ENCODE results near the gene TNF. TPM values are rescaled to one million over a fixed set of nuclear protein-coding genes. Genes with fewer than 3 reads are reported as not detected.

The TNF gene
- polyA plus RNA-seq, 1 experiment = not detected

DNA sequence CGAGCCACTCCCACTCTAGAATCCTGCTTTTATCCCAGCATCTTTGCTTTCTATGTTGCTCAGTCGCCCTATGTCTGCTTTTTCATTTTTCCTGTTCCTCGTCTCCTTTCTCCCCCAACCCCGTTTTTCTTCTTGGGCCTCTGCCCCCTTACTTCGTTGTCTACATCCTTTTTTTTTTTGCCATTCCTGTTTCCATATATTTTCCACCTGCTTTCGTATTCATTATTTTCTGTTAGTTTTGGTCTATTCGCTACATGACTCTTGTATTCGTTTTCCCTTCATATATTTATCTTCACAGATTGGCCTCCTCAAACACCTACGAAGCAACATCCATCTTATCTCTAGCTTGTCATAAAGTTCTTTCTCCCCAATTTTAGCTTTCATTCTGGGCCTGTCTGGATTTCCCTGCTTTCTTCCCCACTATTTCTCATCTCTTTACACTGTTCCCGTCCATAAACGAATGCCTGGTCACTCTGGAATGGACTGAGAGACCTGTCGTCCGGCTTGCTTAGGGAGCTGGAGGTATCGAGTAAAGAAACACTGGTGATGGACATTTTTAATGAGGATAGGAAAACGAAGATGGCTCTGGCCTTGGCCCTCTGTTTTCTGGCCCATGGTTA is 46.1 kb downstream of the TNF start:
- DNase-seq (ENCODE audit: low read depth, low spot score) = no peak
- POLR2A ChIA-PET = interaction anchor here (0.6 to 2.5 kb wide), 7 partner anchors 14 to 206 kb away, joined by 3 to 13 read pairs (median 3); partner anchors contain the start of genes ABHD16A, BAG6, GPANK1 and HSPA1B
- H3K4me3 ChIP-seq (ENCODE audit: low read depth, low read length) = peak overlapping the region; percentile 95

DNA sequence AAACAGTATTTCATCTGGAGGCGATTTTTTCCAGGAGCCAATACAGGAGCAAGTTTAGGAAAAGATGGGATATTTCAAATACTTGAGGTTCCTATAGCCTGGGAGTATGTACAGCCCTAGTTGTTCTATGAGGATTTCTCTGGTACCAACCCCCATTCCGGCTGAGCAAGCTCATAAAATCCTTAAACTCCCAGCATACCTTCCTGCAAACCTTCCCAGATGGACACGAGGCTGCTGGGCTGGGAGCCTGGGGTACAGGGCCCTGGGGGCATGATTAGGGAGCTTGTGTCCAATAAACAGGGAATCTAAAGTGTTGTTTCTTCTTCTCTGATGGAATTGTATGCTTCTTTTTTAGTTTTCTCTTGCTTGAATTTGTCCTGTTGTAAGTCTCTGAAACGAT is 46.6 kb downstream of the TNF start:
- DNase-seq (ENCODE audit: low read depth, low spot score) = no peak
- peak overlapping the region; percentile 31 for H3K27ac ChIP-seq (ENCODE audit: low read depth, low read length)
- ChIA-PET CTCF (interaction anchor here (0.6 to 1.7 kb wide), 6 partner anchors 23 to 129 kb away, joined by 3 to 9 read pairs (median 3); partner anchors contain the start of genes ATP6V1G2 and NFKBIL1), POLR2A (interaction anchor here (0.9 to 2.5 kb wide), 3 partner anchors 17 to 43 kb away, joined by 3 to 13 read pairs (median 3); partner anchors contain the start of genes BAG6 and GPANK1)
- peaks cover 4% of the 10 kb centered on the region; the same call in 1 of the 2 replicates for H3K9me3 ChIP-seq (ENCODE audit: control insufficient read depth, insufficient read depth, low read length)
- no peaks in the 10 kb centered on the region for H3K27me3 ChIP-seq (ENCODE audit: control insufficient read depth, insufficient read depth, low read length)
- TF ChIP-seq, protein P1, sequence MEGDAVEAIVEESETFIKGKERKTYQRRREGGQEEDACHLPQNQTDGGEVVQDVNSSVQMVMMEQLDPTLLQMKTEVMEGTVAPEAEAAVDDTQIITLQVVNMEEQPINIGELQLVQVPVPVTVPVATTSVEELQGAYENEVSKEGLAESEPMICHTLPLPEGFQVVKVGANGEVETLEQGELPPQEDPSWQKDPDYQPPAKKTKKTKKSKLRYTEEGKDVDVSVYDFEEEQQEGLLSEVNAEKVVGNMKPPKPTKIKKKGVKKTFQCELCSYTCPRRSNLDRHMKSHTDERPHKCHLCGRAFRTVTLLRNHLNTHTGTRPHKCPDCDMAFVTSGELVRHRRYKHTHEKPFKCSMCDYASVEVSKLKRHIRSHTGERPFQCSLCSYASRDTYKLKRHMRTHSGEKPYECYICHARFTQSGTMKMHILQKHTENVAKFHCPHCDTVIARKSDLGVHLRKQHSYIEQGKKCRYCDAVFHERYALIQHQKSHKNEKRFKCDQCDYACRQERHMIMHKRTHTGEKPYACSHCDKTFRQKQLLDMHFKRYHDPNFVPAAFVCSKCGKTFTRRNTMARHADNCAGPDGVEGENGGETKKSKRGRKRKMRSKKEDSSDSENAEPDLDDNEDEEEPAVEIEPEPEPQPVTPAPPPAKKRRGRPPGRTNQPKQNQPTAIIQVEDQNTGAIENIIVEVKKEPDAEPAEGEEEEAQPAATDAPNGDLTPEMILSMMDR (IDR thresholded peaks at IDR 0.05; ENCODE audit: low read depth, low read length) = no peak
- H3K4me3 ChIP-seq (ENCODE audit: low read depth, low read length) = peak overlapping the region; percentile 95

More for the DNA sequence above, 46.1 kb downstream of the TNF start:
- CTCF ChIA-PET = interaction anchor here (0.6 to 1.7 kb wide), 5 partner anchors 23 to 75 kb away, joined by 3 to 9 read pairs (median 3); partner anchors contain the start of genes ATP6V1G2 and NFKBIL1
- H3K9me3 ChIP-seq (ENCODE audit: control insufficient read depth, insufficient read depth, low read length) = peaks cover 4% of the 10 kb centered on the region; the same call in 1 of the 2 replicates
- no peaks in the 10 kb centered on the region for H3K27me3 ChIP-seq (ENCODE audit: control insufficient read depth, insufficient read depth, low read length)
- TF ChIP-seq, protein P1 (IDR thresholded peaks at IDR 0.05; ENCODE audit: low read depth, low read length) = no peak
- peak overlapping the region; percentile 90 for H3K27ac ChIP-seq (ENCODE audit: low read depth, low read length)

DNA sequence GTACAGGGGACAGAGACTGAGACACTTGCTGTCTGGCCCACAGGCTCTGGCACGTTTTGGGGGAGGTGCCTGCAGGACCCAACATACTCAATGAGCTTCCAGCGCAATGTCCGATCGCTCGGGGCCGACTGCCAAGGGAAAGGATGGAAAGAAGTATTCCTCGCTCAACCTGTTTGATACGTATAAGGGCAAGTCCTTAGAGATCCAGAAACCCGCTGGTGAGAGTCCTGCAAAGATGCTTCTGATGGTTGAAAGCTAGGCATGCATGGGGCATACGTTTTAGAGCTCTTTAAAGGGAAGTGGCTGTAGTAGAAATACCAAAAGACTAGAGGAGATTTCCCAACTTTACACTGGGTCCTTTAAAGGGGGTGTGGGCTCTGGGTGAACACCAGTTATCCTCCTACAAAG is 47.3 kb downstream of the TNF start:
- Histone ChIP-seq H3K9me3 (ENCODE audit: control insufficient read depth, insufficient read depth, low read length) (peaks cover 4% of the 10 kb centered on the region; the same call in 1 of the 2 replicates), H3K4me3 (ENCODE audit: low read depth, low read length) (peak overlapping the region; percentile 95), H3K27ac (ENCODE audit: low read depth, low read length) (no peak overlapping the region), H3K27me3 (ENCODE audit: control insufficient read depth, insufficient read depth, low read length) (no peaks in the 10 kb centered on the region)
- POLR2A ChIA-PET = interaction anchor here (0.9 to 2.5 kb wide), 2 partner anchors 29 to 42 kb away, joined by 3 to 13 read pairs; partner anchors contain the start of genes BAG6 and GPANK1
- no peak for DNase-seq (ENCODE audit: low read depth, low spot score)
- CTCF ChIA-PET = interaction anchor here (0.8 to 1.7 kb wide), 4 partner anchors 12 to 130 kb away, joined by 3 to 9 read pairs (median 4); no protein-coding TSS in a partner anchor
- TF ChIP-seq, protein P1 (IDR thresholded peaks at IDR 0.05; ENCODE audit: low read depth, low read length) = no peak

DNA sequence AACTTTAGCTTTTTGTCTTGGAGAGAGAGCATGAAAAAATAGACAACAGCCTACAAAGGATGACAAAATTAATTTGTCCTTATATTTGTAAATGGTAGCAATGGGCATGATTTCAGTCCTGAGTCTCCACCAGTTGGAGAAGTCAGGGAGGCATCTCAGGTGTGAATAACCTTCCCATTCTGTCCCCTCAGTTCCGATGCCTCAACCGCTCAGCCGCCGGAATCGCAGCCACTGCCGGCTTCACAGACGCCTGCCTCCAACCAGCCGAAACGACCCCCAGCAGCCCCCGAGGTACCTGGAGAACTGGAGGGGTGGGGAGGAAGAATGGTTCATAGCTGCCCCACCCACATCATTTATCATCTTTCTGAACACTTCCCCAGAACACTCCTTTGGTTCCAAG is 48.7 kb downstream of the TNF start:
- no peak overlapping the region for H3K4me3 ChIP-seq (ENCODE audit: low read depth, low read length)
- TF ChIP-seq, protein P1 (IDR thresholded peaks at IDR 0.05; ENCODE audit: low read depth, low read length) = no peak
- H3K27ac ChIP-seq (ENCODE audit: low read depth, low read length) = no peak overlapping the region
- no peaks in the 10 kb centered on the region for H3K27me3 ChIP-seq (ENCODE audit: control insufficient read depth, insufficient read depth, low read length)
- no peak for DNase-seq (ENCODE audit: low read depth, low spot score)
- ChIA-PET POLR2A (interaction anchor here (1.2 kb wide), 1 partner anchor 10 kb away, joined by 4 read pairs; no protein-coding TSS in a partner anchor), CTCF (interaction anchor here (2.4 kb wide), 1 partner anchor 26 kb away, joined by 6 read pairs; no protein-coding TSS in a partner anchor)
- H3K9me3 ChIP-seq (ENCODE audit: control insufficient read depth, insufficient read depth, low read length) = peaks cover 4% of the 10 kb centered on the region; the same call in 1 of the 2 replicates

DNA sequence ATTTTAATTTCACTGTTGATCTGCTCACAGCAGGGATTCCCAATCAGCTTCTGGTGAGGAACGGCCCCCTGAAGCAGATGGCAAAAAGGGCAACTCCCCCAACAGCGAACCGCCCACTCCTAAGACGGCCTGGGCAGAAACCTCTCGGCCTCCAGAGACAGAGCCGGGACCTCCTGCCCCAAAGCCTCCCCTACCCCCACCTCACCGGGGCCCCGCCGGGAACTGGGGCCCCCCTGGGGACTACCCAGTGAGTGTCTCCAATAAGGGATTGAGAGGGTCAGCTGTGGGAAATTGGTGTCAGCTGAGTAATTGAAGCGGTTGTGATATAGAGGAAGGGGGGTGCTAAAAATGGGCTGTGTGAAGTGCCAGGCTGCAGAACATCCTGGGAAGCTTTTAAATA is 51.6 kb downstream of the TNF start:
- H3K4me3 ChIP-seq (ENCODE audit: low read depth, low read length) = no peak overlapping the region
- DNase-seq (ENCODE audit: low read depth, low spot score) = no peak
- ChIA-PET CTCF (no interaction called here), POLR2A (no interaction called here)
- H3K27me3 ChIP-seq (ENCODE audit: control insufficient read depth, insufficient read depth, low read length) = no peaks in the 10 kb centered on the region
- no peak overlapping the region for H3K27ac ChIP-seq (ENCODE audit: low read depth, low read length)
- TF ChIP-seq, protein P1 (IDR thresholded peaks at IDR 0.05; ENCODE audit: low read depth, low read length) = no peak
- H3K9me3 ChIP-seq (ENCODE audit: control insufficient read depth, insufficient read depth, low read length) = no peaks in the 10 kb centered on the region
